Tibial artery (tissue), 4 donors: ENCODE data around the gene FBRS.
A peak's percentile ranks its signal among the peaks of the same experiment; 100 is the strongest.
"Not testable (repeated sequence)": the region's sequence is repeated elsewhere in the genome, so short reads cannot be mapped to it uniquely, and the experiment has no call there.

ENCODE experiments used
- DNase-seq, 2 donors: peaks; one replicate each; pipeline ENCODE4 v3.0.0-alpha.2; 2019
- H3K27ac ChIP-seq, 2 donors: fragments of 200-600 bp; sonication (generic) in 1 of 2; 1 replicate in 1 of 2; 2 replicates in 1 of 2; pipeline ENCODE4 v1.5.1; 2018 to 2019; ENCODE audit warnings: mild to moderate bottlenecking in 1 of 2
- H3K27me3 ChIP-seq, 2 donors: fragments of 200-600 bp; sonication (generic) in 1 of 2; one replicate each; pipeline versions ENCODE4 v1.5.1 to v1.6.0; 2016 to 2019
- H3K36me3 ChIP-seq, 3 donors: fragments of 200-600 bp; sonication (generic) in 2 of 3; one replicate each; pipeline ENCODE4 v1.5.1; 2016 to 2019; ENCODE audit warnings: mild to moderate bottlenecking in 2 of 3
- H3K4me1 ChIP-seq, 4 donors: fragments of 200-600 bp; sonication (generic) in 2 of 4; 1 replicate in 3 of 4; 2 replicates in 1 of 4; pipeline ENCODE4 v1.5.1; 2016 to 2019
- H3K4me3 ChIP-seq, 2 donors: fragments of 200-600 bp; sonication (generic) in 1 of 2; 1 replicate in 1 of 2; 2 replicates in 1 of 2; pipeline ENCODE4 v1.5.1; 2018 to 2019; ENCODE audit warnings: mild to moderate bottlenecking in 2 of 2
- H3K9me3 ChIP-seq, 3 donors: fragments of 200-600 bp; sonication (generic) in 1 of 3; one replicate each; pipeline ENCODE4 v1.5.1; 2016 to 2019
- intact Hi-C: fragments of 100-400 bp; cut with DNase I; formaldehyde crosslinking; loops from one replicate; pipeline ENCODE4 v1.15.0; 2023; ENCODE audit warnings: low total_unique reads
- TF ChIP-seq, protein P1 (sequence below), 2 experiments: fragments of 200-600 bp in 1 of 2; fragments of 450-650 bp in 1 of 2; IDR thresholded peaks; one replicate each; pipeline ENCODE4 v1.5.1; 2017 to 2019; ENCODE audit warnings: antibody characterized with exemption in 2 of 2, mild to moderate bottlenecking in 1 of 2, moderate library complexity in 1 of 2

The FBRS gene

DNA sequence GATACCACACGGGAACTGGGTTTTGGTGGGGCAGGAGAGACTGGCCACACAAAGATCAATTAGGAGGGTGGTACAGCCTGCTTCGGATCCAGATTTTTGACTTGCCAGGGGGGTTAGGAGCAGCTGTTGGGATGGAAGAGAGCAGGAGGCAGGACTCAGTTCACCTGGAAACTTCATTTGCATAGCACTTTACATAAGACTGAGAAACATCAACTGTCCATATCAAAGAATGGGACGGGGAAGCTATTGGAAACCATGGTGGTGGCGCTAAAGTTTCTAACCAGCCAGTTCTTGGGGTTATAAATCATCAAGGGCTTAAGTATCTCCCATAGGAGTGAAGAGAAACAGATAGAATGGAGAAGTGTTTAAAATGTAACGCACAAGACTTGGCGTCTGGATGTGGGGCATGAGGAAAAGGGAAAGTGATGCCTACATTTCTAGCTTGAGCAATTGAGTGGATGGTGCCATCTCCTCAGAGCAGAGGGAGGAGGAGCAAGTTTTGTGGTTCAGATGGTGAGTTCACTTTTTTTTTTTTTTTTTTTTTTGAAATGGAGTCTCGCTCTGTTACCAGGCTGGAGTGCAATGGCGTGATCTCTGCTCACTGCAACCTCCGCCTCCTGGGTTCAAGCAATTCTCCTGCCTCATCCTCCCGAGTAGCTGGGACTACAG lies 34.3 kb downstream of the FBRS start:
- Histone ChIP-seq H3K36me3 (no peaks in the 10 kb centered on the region), H3K27ac (no peak overlapping the region), H3K4me1 (peaks cover 0 to 10% (median 0%) of the 10 kb centered on the region in 4 donors), H3K27me3 (peaks cover 0 to 10% of the 10 kb centered on the region in 2 donors), H3K4me3 (no peak overlapping the region), H3K9me3 (no peaks in the 10 kb centered on the region)
- TF ChIP-seq, protein P1, sequence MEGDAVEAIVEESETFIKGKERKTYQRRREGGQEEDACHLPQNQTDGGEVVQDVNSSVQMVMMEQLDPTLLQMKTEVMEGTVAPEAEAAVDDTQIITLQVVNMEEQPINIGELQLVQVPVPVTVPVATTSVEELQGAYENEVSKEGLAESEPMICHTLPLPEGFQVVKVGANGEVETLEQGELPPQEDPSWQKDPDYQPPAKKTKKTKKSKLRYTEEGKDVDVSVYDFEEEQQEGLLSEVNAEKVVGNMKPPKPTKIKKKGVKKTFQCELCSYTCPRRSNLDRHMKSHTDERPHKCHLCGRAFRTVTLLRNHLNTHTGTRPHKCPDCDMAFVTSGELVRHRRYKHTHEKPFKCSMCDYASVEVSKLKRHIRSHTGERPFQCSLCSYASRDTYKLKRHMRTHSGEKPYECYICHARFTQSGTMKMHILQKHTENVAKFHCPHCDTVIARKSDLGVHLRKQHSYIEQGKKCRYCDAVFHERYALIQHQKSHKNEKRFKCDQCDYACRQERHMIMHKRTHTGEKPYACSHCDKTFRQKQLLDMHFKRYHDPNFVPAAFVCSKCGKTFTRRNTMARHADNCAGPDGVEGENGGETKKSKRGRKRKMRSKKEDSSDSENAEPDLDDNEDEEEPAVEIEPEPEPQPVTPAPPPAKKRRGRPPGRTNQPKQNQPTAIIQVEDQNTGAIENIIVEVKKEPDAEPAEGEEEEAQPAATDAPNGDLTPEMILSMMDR (IDR thresholded peaks at IDR 0.05), result no peak
- intact Hi-C loops, result no loop called here
- DNase-seq, result no peak

DNA sequence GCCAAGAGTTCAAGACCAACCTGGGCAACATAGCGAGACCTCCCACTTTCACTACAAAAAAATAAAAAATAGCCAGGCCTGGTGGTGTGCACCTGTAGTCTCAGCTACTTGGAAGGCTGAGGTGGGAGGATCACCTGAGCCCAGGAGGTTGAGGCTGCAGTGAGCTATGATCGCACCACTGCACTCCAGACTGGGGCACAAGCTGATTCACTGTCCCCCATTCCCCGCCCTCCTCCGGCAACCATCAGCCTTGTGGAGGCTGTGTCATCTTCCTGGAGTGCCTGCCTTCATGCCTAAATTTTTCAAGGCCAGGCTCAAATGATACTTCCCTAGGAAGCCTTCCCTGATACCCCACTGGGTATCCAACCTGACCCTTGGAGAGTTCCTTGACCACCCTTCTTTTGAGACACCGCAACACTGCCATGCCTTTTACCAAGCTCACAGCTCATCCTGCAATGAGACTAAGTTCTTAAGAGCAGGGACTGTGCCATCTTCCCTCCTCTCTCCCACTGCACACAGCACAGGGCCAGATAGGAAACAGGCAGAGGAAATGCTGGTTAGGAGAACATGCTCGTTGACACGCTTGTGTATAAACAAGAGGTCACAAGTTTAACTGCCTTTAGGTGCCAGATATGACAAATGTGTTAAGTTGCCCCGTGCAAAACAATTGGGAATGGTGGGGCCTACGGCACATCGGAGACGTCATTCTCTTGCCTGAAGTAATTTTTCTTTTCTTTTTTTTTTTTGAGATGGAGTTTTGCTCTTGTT lies 36.9 kb downstream of the FBRS start:
- H3K27ac ChIP-seq, result no peak overlapping the region
- no peaks in the 10 kb centered on the region for H3K36me3 ChIP-seq
- intact Hi-C loops, result loop anchor here (5.0 kb wide), 1 partner anchor 163 kb away; the partner anchor contains the start of gene ZNF747
- peaks cover 0 to 22% (median 9%) of the 10 kb centered on the region in 4 donors for H3K4me1 ChIP-seq
- TF ChIP-seq, protein P1 (IDR thresholded peaks at IDR 0.05), result no peak
- DNase-seq, result no peak
- H3K27me3 ChIP-seq, result no peaks in the 10 kb centered on the region
- H3K4me3 ChIP-seq, result no peak overlapping the region
- no peaks in the 10 kb centered on the region for H3K9me3 ChIP-seq

DNA sequence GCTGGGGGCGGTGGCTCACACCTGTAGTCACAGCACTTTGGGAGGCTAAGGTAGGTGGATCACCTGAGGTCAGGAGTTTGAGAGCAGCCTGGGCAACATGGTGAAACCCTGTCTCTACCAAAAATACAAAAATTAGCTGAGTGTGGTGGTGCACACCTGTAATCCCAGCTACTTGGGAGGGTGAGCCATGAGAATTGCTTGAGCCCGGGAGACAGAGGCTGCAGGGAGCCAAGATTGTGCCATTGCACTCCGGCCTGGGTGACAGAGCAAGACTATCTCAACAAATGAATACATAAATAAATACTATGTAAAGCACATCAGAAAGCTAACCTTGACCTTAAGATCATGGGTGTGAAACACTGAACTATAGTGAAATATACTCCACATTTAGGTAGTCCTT lies 38.4 kb downstream of the FBRS start:
- intact Hi-C loops, result loop anchor here (5.0 kb wide), 1 partner anchor 164 kb away; the partner anchor contains the start of gene ZNF747
- not testable (repeated sequence) for H3K27me3 ChIP-seq, DNase-seq, H3K27ac ChIP-seq, H3K9me3 ChIP-seq, H3K4me3 ChIP-seq
- Histone ChIP-seq H3K4me1 (peaks cover 0 to 31% (median 12%) of the 10 kb centered on the region in 4 donors), H3K36me3 (peaks cover 12 to 15% (median 13%) of the 10 kb centered on the region in 3 donors)

DNA sequence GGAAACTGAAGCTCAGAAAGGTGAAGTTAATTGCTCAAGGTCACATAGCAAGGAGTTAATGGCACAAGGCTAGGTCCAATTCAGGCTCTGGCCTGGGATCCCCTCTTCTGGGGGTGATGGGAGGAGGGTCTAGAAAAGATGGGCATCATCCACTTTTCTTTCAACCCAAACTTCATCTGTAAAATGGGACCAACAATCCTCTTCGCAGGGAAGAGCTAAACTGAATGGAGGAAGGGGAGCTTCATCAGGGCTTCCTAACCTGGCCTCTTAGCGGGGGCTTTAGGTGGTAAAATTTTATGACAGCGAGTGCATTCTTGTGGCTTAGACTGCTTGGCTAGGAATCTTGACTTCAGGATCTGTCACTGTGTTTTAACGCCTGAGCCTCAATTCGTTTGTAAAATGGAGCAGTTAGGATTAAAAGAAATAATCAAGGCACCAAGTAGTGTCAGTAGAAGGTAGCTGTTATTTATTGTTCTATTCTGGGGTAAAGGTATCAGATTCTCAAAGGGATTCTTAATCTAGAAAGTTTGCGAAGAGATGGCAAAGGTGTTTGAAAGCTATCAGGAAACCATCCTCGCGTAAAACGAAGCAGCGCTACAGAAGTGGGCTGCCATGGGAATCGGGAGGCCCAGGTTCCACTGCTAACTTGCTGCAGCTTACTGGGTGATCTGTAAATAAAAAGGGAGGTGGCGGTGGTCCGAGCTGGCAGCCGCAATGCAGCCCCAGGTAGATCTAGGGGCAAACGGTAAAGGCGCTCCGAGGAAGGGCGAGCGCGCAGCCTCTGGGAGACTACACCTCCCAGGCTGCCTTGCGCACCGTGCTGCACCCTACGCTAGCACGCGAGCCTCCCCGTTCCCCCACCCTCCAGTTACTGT lies 39.3 kb downstream of the FBRS start:
- Histone ChIP-seq H3K27me3 (no peaks in the 10 kb centered on the region), H3K4me3 (peak overlapping the region; percentile 81 to 97), H3K4me1 (peaks cover 0 to 31% (median 12%) of the 10 kb centered on the region in 4 donors), H3K9me3 (no peaks in the 10 kb centered on the region), H3K36me3 (peaks cover 20 to 23% (median 20%) of the 10 kb centered on the region in 3 donors), H3K27ac (peak overlapping the region; percentile 96 to 99)
- TF ChIP-seq, protein P1 (IDR thresholded peaks at IDR 0.05), result no peak
- no peak for DNase-seq
- intact Hi-C loops, result loop anchor here (2.0 to 5.0 kb wide), 2 partner anchors 39 to 165 kb away; partner anchors contain the start of genes FBRS and ZNF747

DNA sequence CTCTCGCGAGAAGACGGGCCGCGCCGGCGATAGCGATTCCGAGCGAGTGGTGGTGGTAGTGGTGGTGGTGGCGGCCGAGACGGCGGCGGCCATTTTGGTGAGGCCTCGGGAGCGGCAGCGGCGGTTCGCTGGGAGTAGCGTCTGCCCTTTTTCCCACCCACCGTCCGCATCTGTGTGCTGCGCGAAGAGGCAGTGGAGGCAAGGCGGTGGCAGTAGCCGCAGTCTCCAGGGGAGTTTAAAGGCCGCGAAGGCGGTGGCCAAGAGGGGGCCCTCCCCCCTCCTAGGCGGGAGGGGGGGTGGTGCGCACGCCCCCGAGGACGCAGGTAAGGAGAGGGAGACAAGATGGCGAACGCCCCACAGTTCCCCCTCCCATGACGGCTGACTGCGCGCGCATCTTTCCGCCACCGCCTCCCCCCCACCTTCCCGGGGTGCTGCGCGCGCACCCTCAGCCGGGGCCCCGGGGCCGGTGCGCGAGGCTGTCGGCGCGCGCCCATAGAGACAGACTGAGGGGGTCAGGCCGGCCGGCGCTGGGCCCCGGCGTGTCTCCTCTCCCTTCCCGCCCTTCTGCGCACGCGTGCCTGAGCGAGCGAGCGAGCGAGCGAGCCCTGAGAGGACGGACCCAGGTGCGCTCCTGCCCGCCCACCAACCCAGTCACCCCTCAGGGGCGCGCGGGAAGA lies 40.0 kb downstream of the FBRS start:
- intact Hi-C loops, result loop anchor here (2.0 to 5.0 kb wide), 2 partner anchors 39 to 166 kb away; partner anchors contain the start of genes FBRS and ZNF747
- peak overlapping the region; percentile 96 to 99 for H3K27ac ChIP-seq
- no peaks in the 10 kb centered on the region for H3K27me3 ChIP-seq
- peak overlapping the region; percentile 81 to 97 for H3K4me3 ChIP-seq
- TF ChIP-seq, protein P1 (IDR thresholded peaks at IDR 0.05), result no peak
- H3K36me3 ChIP-seq, result peaks cover 27 to 31% (median 27%) of the 10 kb centered on the region in 3 donors
- H3K9me3 ChIP-seq, result no peaks in the 10 kb centered on the region
- H3K4me1 ChIP-seq, result peaks cover 0 to 31% (median 12%) of the 10 kb centered on the region in 4 donors
- peak; percentile 99 for DNase-seq
